OCI-M2 (cell line): ENCODE results near the gene IVD.
"Not testable (repeated sequence)": the region's sequence is repeated elsewhere in the genome, so short reads cannot be mapped to it uniquely, and the experiment has no call there.

Source experiments
- DNase-seq: peaks from one replicate; lab custom pipeline; 2025; ENCODE audit not compliant: unreplicated experiment; lab: John Stamatoyannopoulos, UW

Gene IVD

DNA sequence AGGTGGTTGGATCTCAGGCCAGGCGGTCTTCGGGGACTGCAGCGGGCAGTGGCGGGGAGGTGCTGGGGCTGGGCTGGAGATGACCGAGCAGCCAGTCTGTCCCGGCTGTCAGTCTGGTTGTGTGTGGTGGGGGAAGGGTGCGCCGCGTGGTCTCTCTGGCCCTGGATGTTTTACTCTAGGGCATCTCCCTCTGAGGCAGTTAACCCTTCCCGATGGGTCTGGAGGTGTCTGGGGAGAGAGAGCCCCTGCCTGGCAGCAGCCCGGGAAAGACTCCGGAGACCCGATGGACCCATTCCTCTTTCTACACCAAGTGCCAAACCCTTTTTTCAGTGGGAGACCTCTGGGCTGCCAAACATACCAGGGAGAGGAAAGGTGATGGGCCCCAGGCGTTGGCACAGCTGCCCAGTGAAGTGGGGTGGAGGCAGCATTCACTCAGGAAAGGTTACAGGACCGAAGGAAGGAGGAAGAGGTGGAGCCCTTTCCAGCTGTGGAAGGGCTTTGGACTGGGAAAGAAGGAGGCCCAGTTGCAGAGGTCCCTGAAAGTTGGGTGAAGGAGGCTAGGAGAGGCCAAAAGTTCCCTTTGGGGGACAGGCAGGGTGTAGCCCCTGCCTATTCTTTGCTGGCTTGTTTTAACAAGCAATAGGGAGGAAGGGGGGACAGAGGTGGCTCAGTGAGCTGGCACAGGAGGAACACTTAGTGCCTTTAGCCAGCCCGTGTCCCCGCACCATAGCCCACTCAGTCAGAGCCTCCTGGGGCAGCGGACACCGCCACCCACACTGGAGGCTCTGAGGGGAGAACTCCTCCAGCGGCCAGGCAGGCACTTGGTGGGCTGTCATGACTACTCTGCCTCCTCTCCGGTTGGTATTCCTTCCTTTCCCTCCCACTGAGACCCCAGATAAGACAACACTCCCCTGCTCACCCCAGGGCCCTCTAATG lies 32.4 kb downstream of the IVD start:
- no peak for DNase-seq

DNA sequence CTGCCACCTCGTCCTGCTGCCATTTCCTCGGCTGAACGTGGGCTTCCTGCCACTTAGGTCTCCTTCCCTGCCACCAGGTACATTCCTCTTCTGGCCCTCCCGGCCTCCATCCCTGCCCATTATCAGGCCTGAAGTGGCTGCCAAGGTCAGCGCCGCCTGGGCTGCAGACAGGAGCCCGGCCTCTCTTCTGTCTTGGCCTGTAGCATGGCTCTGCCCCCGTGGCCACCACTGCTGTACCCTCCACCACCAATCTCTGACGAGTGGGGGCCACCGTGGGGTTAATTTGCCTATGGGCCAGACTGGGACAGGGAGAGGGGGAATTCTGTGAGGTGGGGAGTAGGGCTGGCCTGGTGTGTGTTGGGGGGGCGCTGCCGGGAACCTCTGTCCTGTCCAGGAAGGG lies 33.1 kb downstream of the IVD start:
- no peak for DNase-seq

DNA sequence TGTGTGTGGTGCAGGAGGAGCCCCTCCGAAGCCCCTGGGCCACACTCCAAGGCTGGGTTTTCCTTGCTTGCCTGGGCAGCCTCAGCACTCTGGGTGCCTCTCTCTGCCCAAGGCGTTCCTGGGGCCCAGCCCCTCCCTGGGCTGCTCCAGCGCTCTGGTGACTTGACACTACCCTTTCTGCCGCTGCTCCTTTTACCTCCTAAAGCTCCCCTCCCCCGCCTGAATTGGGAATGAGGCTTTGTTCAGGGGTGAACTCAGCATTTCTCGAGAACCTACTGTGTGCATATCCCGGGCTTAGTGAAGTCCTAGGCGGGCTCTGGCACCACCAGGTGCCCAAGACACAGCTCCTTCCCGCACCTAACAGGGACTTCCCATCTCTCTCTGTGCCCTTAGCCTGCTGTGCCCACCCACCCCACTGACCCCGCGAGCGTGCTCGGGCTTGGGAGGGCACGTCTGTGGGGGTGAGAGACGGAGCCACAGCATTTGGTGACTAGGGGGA lies 33.9 kb downstream of the IVD start:
- no peak for DNase-seq

DNA sequence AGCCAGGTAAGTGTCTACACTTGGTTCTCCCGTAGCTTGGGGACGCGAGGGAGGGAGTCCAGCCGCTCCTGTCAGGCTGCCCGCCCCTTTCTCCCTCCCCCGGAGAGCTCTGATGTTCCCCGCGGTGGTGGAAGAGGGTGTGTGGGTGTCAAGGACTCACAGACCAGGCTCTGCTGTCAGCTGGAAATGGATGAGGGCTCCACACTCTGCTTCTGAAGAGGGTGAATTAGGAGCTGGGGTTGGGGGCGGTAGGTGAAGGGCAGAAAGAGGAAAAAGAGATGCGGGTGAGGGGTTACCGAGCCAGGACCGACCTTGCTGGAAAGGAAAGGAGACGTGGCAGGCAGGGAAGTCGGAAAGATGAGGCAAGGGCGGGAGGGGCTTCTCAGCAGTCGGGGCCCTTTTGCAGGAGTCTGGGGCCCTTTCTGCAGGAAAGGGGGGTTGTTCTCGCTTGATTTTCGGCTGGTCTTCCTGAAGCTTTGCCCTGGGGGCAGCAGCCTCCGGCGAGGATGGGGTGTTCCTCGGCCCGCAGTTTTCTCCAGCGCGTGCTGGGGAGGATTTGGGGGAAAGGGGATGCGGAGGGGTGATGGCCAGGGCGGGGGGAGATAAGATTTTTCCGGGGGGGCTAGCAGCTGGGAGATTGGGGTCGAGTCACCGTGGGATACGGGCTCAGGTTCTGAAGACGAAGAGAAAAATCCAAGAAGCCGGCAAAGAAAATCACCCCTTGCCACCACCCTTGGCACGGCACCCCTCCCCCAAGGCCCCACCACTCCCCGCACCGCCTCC lies 34.6 kb downstream of the IVD start:
- DNase-seq: no peak

DNA sequence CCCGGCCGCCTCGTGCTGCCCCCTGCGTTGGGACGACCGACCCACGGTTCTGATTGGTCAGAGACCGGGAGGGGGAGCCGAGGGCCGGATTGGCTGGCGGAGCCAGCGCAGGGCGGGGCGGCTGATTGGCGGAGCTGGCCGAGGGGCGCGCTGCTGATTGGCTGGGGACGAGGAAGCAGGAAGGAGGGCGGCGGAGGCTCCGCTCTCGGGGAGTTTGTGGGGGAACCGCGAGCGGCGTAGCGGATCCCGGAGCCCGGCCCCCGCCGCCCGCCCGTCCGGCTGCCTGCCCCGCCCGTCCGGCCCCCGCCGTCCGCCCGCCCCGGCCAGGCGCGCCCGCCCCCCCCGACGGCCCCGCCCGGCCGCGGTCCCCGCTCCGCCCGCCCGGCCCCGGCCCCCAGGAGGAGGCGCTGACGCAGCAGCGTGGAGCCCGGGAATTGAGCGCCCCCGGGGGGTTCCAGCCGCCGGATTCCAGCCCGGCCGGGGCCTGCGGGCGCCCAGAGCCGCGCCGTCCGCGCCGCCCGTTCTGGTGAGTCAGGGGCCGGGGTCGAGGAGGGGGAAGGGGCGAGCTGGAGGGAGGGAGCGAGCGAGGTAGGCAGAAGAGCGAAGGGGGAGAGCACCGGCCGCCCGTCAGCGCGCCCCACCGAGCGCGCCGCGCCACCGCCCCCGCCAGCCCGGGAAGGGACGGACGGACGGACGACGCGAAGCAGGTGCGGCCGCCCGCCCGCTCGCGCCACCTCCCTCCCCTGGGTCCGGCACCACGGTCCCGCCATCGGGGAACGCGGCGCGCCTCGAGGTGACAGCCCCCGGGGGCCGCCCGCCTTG lies 35.4 kb downstream of the IVD start, which contains the start of gene BAHD1:
Gene BAHD1 (plus strand): TSS at position 211 of the 822 bp plus-strand sequence. CDS start 17,512 bp downstream, outside the sequence.
- peak; percentile 36 for DNase-seq

DNA sequence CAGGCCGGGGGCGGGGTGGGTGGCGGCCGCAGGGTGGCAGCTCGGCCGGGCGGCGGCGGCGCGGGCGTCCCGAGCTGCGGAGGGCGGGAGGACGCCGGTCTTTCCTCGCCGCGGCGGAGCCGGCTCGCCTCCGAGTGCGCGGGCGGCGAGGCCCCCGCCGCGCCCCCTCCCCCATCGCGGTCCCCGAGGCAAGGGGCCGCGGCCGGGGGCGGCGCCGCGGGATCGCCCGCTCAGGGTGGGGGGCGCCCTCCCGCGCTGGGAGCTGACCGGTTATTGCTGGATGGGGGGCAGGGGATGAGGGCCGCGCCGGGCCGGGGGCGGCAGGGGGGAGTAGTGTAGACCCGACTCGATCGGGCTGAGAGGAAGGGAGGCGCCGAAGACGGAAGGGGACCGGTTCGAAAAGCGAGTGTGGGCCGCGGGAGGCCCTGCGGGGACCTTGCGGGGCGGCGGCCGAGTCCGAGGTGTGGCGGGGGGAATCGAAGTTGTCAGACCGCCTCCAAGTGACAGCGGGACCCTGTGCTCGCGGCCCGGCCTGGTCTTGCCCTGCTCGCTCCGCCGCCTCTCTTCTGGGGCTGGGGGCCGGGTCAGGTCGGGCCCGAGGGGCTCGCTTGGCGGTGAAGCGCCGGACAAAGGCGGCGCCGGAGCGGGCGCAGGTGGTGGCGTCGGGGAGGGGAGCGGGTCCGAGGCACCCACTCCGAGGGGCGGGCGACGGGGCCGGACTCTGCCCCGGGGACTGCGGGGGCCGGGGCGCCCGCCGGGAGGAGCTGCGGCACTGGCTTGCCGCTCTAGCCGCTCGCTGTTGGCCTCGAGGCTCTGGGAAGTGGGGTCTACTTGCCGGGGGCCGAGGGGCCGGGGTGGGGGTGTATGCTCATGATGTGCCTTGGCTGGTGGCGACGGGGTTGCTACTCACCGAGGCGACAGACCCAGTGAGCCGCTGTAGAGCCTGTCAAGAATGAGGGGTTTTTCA lies 36.3 kb downstream of the IVD start:
- DNase-seq: no peak

DNA sequence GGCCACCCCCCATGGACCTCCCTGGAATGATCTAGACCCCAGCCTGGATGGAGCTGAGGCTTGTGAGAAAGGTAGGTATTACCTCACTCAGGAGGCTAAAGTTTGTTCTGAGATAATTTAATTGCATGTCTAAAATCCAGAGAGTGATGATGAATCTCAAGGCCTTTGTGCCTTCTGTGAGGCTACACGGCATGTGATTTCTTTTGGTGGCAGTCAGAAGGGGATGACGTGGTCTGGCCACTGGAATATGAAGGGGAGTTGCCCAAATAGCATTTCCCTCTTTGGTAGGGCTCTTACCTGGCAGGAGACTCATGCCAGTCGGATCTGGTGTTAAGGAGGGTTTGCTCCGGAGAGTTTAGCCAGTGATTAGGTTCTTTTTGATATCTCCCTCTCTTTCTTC lies 37.7 kb downstream of the IVD start:
- DNase-seq: no peak

DNA sequence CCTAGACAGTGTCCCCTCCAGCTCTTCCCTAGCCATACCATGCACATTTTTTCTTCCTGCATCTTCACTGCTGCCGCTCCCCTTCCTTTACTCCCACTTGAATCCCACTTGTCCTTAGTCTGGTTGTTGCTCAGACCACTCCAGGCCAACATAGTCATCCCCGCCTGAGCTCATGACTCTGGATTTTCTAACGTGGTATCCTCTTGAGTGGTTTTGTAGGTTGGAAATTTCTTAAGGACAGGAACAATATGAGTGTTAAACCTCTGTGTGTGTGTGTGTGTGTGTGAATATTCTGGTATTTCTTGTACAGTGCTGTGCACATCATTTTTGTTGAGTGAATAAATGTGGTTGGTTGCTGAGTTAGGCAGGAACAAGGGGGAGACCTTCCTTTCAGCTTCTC lies 38.3 kb downstream of the IVD start:
- no peak for DNase-seq

DNA sequence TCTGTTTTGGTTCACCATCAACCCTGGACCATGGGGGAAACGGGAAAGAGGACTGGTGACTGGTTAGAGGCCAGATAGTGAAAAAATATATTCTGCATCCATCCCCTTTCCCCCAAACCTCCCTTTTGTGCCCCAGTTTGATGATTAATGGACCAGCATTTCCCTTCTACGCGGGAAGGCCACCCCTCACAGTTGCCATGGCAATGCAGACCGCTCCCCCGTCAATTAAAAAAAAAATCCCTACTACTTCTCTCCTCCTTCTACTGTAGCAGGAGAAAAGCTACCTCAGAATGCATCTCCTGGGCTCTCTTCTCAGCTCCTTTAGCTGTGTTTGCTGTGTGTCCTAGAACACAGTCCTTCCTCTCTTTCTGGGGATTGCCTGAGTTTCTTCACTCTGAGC lies 39.1 kb downstream of the IVD start:
- no peak for DNase-seq

DNA sequence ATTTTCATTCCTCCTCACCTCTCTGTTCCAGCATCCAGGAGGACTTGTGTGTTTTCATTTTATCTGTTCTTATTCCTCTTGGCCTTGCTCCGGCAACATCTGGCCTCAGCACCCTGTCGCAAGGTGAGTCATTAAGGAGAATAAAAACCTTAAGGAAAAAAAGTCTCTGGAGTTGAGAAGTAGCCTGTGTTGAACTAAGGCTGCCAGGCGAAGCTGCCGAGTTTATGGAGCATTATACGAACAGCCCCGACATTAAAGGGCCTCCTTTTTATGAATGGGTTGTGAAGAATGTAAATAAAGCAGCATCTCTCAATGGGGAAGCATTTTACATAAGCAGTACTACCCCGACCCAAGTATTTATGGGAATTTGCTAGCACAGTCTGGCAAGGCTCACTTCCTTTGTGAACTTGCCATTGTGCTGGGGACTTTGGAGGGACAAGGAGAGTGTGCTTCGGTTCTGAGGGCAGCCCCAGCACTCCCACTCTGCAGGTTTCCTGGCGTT lies 39.9 kb downstream of the IVD start:
- no peak for DNase-seq

DNA sequence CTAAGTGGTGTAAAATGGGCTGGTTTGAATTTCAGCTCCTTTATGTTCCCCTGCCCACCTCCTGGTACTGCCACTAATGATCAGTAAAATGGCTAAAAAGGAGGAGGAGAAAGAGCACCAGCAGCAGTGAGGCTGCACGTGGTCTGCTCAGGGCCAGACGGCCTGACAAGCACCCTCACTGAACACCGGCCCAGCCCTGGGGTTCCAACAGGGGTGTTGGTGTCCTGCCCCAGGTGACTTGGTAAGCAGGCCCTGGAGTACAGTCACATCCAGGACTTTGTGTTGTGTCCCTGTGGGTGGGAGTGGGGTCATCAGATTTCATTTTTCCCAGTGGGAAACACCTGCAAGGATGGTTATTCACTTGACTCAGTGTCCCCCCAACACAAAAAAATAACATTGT lies 40.5 kb downstream of the IVD start:
- DNase-seq: no peak

DNA sequence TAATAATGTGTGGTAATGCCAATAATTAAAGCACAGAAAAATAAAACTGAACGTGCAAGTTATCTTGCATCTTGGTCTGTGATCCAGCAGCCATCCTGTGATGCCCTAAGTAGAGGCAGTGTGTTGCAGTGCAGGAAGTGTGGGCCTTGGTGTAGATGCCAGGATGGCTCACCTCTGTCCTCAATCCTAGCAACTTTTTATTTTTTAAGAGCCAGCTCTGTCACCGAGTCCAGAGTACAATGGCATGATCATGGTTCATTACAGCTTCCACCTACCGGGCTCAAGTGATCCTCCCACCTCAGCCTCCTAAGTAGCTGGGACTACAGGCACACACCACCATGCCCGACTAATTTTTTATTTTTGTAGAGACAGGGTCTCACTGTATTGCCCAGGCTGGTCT lies 42.8 kb downstream of the IVD start:
- DNase-seq: no peak

DNA sequence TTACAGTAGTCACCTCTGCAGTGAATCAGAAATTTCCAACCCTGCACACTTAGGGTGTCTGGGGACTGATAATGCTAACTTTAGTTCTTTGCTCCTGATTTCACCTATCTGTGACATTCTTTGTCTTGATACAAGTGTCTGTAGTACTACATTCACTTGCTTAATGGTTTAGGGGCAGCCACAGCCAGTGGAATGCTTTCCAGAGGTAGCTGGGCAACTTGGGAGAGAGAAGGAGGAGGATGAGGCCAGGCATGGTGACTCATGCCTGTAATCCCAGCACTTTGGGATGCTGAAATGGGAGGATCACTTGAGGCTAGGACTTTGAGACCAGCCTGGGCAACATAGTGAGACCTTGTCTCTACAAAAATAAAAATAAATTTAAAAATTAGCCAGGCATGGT lies 43.7 kb downstream of the IVD start:
- DNase-seq: no peak

DNA sequence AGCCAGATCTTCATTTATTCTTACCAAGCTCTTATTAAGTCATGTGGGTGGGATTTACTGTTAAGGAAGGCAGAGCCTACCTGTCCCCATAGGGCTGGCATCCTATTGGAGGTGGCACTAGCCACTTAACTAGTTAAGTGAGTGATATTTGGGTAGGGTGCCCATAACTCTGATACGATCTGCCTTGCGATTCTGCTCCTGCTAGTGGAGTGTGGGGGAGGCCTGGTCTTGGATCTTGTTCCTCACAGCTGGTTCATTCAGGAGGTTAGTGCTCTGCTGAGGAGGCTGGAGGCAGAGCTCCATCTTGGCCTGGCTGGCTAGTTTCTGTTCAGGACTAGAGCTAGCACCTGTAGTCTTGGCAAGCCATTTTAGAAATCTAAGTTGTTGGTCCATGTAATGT lies 44.5 kb downstream of the IVD start:
- DNase-seq: no peak

DNA sequence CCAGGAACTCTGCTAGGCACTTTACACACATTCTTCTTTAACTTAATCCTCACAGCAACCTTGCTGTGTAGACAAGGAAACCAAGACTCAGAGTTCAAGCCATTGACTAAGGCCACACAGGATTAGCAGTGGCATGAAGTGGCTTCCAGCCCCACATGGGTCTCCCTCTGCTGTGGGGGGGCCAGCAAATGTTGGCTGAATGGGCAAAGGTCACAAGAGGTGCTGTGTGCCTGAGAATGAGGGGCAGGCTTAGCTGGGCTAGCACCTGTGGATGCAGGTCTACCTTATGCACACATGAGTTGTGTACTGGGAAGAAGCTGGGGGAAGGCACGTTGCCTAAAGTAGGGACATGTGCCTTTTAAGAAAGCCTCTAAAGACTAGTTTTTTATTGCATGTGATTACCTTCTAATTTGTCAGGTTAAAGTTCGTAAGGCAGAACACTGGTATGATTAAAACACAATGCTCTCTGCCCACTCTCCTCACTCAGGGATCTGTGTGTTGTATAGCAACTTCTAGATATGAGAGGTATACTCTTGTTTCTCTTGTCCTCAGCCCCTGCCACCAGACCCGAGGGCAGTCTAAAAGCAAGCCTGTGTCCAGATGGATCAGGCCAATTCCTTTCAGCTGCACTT lies 46.0 kb downstream of the IVD start:
- DNase-seq: no peak

DNA sequence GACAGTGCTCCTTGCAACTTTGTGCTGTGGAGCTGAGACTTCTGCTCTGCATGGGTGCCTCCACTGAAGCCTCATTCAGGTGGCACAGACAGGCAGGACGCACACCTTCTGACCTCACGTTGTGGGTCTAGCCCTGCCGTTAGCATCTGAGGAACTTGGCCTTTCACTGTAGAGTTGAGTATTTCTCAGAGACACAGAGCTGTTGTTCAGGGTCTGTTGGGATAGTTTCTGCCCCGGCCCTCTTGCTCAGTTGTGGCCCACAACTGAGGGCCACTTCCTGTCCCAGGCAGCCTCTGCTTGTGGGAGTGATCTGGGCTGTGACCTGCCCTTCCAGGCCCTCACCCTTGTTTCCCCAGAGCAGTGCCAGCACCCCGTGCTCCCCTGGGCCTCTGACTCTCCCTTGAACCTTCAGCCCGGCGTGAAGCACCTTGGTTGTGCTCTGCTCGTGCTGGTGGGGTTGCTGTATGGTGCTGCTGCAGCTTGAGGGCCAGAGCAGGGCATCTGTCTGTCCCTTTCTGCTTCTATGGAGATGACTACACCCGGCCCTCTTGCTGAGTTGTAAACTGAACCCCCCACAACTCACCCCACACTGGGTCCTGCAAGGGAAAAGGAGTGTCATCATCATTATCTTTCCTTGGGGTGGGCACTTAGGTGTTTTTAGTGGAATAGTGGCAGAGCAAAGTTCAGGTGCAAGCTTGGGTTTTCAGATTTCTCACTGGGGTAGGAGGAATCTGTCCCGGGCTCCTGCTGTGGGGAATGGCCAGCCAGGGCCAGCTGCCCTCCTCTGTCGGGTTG lies 46.9 kb downstream of the IVD start:
- no peak for DNase-seq

DNA sequence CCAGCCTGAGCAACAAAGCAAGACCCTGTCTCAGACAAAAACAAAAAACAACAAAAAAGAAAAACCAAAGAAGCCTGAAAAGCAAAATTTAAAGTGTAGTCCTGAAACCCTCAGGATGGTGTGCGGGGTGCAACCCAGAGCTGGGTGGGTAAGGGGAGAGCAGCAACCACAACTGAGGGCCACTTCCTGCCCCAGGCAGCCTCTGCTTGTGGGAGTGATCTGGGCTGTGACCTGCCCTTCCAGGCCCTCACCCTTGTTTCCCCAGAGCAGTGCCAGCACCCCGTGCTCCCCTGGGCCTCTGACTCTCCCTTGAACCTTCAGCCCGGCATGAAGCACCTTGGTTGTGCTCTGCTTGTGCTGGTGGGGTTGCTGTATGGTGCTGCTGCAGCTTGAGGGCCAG lies 48.3 kb downstream of the IVD start:
- not testable (repeated sequence) for DNase-seq

DNA sequence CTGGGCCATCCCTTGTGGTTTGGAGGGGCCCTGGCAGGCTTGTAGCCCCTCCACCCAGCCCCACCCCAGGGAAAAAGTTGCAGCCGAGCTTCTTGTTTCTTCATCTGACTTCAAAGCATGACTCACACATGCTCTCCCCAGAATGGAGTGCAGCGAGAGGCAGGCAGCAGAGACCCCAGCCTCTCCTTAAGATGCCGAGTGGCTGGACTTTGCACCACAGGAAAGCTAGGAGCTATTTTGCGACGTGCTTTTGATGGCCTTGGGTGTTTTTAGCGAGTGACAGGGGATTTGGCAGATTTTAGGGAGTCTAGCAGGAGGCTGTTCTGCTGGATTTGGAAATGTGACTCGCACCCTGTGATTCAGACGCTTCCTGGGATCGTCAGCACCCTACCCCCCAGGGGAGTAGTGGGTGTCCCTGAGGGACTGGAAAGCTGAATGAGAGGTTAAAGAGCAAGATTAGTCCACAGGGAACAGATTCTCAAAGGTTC lies 49.4 kb downstream of the IVD start:
- no peak for DNase-seq
